Spleen (tissue), 7 donors: Measurements from ENCODE around the gene SIGLEC15.

Experiments
- POLR2A ChIP-seq, 3 donors: fragments of 450-650 bp; IDR thresholded peaks; one replicate each; pipeline ENCODE4 v1.5.1; 2017; ENCODE audit warnings: antibody characterized with exemption in 3 of 3, mild to moderate bottlenecking in 1 of 3
- POLR2AphosphoS5 ChIP-seq, 3 donors: sonication (generic); formaldehyde crosslinking; IDR thresholded peaks; one replicate each; pipeline ENCODE4 v1.5.1; 2017; ENCODE audit warnings: antibody characterized with exemption in 3 of 3
- TF ChIP-seq, protein P1 (sequence below), 11 experiments: fragments of 200-600 bp in 7 of 11; fragments of 450-650 bp in 4 of 11; sonication (generic) in 4 of 11; IDR thresholded peaks in 8 of 11; conservative IDR thresholded peaks in 3 of 11; 1 replicate in 7 of 11; 2 replicates in 4 of 11; pipeline versions ENCODE4 v1.4.0 to v1.8.0; 2016 to 2021; ENCODE audit warnings: antibody characterized with exemption in 11 of 11, inconsistent platforms in 4 of 11, mild to moderate bottlenecking in 1 of 11
- donor health status: DM: no; HTN: no; CAD: no; lungs with moderate emphysema.
- donor health status: DM: no; HTN: no; CAD: no.
- donor health status: DM: no; HTN: no; CAD: no.

GRCh38 chr18:45820106-45820745 is 5.2 kb upstream of the SIGLEC15 start:
- TF ChIP-seq, protein P1, sequence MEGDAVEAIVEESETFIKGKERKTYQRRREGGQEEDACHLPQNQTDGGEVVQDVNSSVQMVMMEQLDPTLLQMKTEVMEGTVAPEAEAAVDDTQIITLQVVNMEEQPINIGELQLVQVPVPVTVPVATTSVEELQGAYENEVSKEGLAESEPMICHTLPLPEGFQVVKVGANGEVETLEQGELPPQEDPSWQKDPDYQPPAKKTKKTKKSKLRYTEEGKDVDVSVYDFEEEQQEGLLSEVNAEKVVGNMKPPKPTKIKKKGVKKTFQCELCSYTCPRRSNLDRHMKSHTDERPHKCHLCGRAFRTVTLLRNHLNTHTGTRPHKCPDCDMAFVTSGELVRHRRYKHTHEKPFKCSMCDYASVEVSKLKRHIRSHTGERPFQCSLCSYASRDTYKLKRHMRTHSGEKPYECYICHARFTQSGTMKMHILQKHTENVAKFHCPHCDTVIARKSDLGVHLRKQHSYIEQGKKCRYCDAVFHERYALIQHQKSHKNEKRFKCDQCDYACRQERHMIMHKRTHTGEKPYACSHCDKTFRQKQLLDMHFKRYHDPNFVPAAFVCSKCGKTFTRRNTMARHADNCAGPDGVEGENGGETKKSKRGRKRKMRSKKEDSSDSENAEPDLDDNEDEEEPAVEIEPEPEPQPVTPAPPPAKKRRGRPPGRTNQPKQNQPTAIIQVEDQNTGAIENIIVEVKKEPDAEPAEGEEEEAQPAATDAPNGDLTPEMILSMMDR (IDR thresholded peaks at IDR 0.05 in 8 of 11, conservative IDR thresholded peaks at IDR 0.05 in 3 of 11), result no peak
- TF ChIP-seq POLR2A (IDR thresholded peaks at IDR 0.05) (no peak), POLR2AphosphoS5 (IDR thresholded peaks at IDR 0.05) (no peak)
